GM19395 (cell line): ENCODE data around the gene MYO1F.
"Not testable (repeated sequence)": the region's sequence is repeated elsewhere in the genome, so short reads cannot be mapped to it uniquely, and the experiment has no call there.

Experiments
- ATAC-seq: cut with Tn5 transposase; IDR thresholded peaks from one replicate; pipeline ENCODE4 v1.9.1; 2021; ENCODE audit warnings: mild to moderate bottlenecking, moderate library complexity; ENCODE audit not compliant: unreplicated experiment

MYO1F gene

DNA sequence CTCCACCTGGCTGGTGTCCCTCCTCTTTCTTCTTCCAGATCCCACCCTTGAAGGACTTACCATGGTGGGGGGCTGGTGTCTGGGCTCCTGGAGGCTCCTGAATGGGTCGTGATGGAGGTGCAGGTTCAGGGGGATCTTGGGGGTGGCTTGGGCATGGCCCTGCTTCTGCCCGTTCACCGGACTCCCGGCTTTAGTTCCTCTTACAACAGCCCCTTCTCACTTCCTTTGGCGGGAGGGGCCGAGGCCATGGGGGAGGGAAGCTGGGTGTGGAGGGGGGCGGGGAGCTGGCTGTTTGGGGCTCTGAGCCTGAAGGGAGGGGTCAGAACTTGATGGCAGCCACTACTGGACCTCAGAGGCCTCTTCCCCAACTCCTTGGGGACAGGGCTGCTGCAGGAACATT lies at the start of gene MYO1F:
MYO1F (minus strand) TSS at position 196 of the 400 bp plus-strand sequence; CDS start at position 63, 133 bp downstream.
- no peak for ATAC-seq

DNA sequence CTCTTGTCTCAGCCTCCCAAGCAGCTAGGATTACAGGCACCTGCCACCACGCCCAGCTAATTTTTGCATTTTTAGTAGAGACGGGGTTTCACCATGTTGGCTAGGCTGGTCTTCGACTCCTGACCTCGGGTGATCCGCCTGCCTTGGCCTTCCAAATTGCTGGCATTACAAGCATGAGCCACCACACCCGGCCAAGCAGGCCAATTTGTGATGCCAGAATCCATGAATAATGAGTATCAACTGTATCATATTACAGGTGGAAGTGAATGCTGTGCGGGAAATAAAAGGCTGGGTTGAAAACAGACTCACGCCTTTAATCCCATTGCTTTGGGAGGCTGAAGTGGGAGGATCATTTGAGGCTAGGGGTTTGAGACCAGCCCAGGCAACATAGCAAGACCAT lies 49.6 kb upstream of the MYO1F start:
- ATAC-seq, result no peak

DNA sequence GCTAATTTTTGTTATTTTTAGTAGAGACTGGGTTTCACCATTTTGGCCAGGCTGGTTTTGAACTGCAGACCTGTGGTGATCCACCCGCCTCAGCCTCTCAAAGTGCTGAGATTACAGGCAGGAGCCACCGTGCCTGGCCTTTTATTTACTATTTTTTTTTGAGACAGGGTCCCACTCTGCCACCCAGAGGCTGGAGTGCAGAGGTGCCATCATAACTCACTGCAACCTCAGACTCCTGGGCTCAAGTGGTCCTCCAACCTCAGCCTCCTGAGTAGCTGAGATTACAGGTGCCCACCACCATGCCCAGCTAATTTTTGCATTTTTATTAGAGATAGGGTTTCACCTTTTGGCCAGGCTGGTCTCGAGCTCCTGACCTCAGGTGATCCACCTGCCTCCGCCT lies 45.6 kb upstream of the MYO1F start:
- not testable (repeated sequence) for ATAC-seq

DNA sequence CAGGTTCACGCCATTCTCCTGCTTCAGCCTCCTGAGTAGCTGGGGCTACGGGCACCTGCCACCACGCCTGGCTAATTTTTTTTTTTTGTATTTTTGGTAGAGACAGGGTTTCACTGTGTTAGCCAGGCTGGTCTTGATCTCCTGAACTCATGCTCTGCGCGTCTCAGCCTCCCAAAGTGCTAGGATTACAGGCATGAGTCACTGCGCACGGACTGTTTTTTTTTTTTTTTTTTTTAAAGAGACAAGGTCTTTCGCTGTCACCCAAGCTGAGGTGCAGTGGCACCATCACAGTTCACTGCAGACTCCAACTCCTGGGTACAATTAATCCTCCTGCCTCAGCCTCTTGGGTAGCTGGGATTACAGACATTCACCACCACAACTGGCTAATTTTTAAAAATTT lies 41.5 kb upstream of the MYO1F start:
- ATAC-seq, result no peak

DNA sequence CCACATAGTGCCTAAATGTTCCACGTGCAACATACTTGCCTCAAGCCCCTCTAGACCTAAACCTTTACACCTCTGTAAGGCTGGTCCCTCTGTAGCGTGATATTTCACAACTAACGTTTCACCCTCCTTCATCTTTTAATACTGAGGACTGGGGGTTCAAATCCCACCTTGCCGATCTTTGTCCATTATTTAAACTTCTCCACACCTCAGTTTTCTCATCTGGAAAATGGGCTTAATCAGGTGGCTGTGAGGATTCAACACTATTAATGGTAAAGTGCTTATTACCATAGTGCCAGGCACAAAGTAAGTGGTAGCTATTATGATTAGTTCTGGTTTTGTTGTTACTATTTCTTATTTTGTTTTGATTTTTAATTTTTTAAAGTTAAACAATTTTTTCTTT lies 40.7 kb upstream of the MYO1F start:
- ATAC-seq, result no peak

DNA sequence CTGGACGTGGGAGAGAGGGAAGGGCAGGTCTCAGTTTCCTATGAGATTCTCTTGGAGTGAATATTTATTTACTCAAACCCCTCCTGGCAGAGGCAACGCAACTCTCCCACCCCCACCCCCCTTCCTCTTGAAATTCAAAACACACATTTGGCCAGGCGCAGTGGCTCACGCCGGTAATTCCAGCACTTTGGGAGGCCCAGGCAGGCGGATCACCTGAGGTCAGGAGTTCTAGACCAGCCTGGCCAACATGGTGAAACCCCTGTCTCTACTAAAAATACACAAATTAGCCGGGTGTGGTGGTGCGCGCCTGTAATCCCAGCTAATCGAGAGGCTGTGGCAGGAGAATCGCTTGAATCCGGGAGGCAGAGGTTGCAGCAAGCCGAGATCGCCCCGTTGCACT lies 40.1 kb upstream of the MYO1F start:
- ATAC-seq, result not testable (repeated sequence)

DNA sequence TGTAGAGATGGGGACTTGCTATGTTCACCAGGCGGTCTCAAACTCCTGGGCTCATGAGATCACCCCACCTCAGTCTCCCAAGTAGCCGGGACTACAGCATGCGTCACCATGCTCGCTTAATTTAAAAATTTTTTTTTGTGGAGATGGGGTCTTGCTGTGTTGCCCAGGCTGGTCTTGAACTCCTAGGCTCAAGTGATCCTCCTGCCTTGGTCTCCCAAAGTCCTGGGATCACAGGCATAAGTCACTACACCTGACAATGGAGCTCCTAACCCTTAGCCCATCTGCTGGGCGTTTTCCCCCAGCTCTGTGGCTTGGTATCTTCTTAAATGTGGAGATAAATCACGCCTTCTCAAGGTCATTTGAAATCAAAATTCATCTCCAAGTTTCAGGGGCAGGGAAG lies 39.6 kb upstream of the MYO1F start:
- no peak for ATAC-seq

DNA sequence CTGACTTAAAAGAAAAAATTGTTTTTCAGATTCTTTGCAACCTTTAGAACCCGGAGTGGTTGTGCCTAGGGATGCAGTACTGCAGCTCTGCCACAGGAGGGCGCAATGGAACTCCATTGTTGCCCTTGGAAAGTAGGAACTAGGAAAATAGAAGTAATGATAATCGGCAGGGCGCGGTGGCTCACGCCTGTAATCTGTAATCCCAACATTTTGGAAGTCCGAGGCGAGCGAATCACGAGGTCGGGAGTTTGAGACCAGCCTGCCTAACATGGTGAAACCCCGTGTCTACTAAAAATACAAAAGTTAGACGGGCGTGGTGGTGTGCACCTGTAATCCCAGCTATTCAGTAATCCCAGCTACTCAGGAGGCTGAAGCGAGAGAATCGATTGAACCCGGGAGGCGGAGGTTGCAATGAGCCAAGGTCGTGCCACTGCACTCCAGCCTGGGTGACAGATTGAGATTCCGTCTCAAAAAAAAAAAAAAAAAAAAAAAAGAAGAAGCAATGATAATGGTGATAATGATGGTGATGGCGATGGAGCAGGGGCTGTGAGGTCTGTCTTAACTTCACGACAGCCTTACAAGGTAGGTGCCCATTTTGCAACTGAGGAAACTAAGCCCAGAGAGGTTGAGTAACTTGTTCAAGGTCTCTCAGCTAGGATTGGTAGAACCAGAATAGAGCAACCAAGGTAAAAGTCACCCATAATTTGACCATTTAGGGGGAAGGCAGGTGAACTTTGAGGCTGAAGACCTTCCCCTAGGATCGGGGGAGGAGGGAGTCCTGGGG lies 38.8 kb upstream of the MYO1F start:
- ATAC-seq, result no peak

DNA sequence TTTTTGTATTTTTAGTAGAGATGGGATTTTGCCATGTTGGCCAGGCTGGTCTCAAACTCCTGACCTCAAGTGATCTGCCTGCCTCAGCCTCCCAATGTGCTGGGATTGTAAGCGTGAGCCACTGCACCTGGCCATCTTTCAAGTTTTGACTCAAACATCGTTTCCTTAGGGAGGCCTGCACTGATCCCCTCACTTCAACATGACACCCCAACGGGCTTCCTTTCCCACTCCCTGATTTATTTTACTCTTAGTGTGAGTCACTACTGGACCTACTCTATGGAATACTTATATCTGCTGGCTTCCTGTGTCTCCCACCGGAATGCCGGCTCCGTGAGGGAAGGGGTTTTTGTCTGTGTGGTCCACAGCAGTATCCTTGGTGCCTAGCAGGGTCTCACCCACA lies 37.8 kb upstream of the MYO1F start:
- no peak for ATAC-seq

DNA sequence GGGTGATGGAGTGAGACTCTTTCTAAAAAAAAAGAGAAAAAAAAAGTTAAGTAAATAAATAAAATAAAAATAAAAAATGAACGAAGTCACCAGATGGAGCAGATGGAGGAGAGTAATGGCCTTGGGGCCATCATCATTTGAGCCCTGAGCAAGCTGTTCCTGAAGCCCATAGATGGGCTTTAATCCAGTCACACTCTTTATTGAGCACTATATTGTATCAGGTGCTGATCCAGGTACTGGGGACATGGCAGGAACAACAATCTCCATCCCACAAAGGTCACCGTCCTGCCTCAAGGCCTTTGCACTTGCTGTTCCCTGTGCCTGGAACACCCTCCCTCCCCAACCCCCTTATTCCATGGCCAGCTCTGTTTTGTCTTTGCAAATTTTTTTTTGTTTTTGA lies 37.2 kb upstream of the MYO1F start:
- no peak for ATAC-seq

DNA sequence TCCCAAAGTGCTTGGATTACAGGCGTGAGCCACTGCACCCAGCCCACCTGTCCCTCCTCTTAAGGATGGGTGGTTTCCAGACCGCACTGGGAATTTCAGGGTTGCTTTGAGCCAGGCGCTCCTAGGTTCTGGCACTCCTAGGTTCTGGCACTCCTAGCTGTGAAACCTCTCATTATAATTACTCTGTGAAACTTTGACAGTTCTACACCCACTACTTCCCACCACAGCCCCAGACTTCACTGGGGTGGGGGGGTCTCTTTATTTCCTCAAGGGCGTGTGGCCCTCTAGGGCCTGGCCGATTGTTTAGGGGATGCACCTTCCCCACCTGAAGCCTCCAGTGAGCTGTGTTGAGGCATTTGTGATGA lies 35.5 kb upstream of the MYO1F start:
- no peak for ATAC-seq

DNA sequence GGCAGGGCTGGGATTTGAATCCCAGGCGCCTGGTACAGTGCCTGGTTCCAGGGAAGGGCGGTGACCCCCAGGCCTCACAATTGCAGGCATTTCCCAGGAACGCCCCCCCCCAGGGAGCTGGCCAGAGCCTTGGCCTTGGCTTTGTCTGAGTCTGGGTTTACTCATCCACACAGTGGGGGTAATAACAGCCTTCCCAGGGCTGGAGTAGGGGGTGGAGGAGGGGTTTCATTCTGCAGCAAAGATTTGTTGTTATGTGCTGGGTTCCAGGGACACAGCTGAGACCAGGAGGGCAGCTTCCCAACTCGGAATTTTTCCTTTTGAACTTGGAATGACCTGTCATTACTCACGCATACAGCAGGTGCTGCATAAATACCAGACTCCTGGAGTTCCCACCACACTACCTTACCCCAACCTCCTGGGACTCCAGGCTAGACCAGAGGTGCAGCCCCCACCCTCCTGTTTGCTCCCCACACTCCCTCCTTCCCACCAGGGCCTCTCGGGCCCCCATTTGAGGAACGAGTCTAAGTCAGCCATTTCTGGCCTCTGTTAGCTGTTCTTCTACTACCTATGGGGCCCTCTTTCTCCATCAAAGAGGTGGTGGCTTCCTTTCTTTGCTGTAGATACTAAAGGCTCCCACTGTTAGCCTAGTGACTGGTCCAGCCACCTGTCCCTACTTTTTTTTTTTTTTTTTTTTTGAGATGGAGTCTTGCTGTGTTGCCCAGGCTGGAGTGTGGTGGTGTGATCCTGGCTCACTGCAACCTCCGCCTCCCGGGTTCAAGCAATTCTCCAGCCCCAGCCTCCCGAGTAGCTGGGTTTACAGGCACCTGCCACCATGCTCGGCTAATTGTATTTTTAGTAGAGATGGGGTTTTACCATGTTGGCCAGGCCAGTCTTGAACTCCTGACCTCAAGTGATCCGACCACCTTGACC lies 34.9 kb upstream of the MYO1F start:
- no peak for ATAC-seq

DNA sequence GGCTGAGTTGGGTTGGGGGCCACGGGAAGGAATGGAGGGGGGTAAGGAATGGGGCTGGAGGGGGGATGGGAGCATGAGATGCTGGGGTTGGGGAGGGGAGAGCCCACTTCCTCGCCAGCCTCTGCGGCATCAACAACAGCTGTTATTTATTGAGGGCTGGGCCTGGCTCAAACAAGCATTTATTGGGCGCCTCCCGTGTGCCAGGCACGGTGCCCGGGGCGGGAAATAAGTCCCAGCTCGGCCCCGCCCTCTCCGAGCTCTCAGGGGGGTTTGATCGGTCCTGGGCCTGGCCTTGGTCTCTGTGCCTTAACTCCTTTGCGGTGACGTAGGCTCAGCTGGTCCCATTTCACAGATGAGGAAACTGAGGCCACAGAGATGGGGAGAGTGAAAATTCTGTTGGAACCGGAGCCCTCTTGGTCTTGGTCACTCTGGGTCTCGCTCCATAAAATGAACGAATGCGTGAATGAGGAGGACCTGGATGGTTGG lies 34.2 kb upstream of the MYO1F start:
- ATAC-seq, result no peak

DNA sequence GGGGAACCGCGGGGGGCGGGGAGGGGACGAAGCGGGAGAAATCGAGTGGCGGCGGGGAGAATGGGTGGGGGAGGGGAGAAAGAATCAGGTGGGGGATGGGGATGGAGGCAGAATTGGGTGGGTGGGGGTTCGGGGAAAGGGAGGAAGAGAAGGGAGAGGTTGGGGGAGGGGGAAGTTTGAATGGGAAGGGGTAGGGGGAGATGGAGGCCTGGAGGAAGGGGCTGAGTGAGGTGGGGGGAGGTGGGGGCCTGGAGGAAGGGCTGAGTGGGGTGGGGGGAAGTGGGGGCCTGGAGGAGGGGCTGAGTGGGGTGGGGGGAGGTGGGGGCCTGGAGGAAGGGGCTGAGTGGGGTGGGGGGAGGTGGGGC lies 33.7 kb upstream of the MYO1F start:
- ATAC-seq, result no peak

DNA sequence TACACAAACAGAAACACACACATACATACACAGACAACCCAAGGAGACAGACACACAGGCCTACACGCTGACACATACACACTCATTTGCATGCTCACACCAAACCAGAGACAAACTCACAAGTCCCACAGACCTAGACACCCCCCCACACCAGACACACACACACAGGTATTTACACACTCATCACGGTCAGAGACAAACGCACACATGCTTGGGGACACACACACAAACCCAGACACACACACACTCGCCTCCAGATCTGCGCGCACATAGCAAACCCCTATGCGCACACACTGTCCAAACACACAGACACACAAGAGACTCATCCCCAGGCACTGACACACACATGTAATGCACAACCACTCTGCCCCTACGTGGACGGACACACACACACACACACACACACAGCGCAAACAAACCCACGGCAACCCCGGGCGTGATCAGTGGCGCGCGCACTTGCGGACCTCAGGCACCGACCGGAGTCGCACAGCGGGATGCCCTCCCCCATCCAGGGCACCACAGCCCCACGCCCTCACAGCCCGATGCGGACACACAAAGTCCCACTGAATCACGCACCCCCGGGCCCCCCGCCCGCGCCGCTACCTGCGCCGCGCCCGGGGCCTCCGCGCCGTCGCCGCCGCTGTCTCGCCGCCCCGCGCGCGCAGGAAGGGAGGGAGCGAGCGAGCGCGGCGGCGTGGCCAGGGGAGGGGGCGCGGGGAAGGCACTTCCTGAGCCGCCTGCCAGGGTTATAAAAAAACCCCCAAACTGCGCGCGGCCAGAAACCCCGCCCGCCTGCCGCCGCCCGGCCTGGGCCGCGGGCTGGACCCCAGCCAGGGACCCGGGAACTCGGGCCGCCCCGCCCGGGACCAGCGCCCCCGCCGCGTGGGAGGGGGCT lies 33.0 kb upstream of the MYO1F start, which contains the start of gene ADAMTS10:
ADAMTS10 (minus strand) TSS at position 675 of the 895 bp plus-strand sequence. CDS start 5,005 bp downstream, outside the sequence.
- ATAC-seq, result no peak

DNA sequence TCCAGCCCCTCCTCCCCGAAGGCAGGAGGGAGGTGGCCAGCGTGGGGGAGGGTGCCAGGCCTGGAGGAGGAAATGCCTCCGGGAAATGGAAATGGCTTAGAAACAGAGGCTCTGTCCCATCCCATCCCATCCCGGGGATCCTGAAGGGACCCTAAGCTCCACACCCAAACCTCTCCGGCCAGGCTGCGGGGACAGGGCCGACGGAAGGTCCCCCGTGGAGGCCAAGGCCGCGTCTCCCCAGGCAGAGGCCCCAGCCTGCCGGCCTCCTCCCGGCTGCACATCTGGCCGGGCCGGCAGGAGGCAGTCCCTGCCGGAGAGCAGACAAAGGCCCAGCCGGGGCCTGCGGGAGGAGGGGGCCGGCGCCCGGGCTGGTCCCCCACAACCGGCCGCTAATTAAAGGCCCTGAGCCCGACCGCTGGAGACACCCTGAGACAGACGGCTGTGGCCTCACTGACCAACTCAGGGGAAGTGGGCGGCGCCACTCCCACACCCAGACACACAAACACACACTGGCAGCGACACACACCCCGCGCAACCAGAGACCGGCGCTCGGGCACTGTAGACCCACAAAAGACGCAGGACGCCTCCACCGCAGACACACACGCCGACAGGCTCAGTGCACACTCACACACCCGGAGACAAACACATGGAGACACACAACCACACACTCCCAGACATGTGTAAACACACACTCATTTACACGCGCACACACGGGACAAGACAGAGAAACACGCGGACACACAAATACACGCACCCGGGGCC lies 32.2 kb upstream of the MYO1F start:
- no peak for ATAC-seq

DNA sequence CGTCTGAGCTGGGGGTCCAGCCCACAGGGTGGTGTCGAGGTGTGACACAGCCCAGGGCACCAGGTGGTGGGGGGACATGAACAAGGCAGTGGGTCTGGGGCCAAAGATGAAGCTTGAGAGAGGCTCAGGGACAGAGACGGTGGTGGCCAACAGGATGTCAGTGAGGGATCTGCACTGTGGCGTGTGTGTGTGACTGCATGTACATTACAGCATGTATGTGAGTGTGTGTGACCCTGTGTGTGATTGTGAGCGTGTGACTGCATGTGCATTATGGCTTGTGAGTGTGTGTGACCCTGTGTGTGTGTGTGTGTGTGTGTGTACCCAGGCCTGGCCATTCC lies 31.7 kb upstream of the MYO1F start:
- ATAC-seq, result no peak

DNA sequence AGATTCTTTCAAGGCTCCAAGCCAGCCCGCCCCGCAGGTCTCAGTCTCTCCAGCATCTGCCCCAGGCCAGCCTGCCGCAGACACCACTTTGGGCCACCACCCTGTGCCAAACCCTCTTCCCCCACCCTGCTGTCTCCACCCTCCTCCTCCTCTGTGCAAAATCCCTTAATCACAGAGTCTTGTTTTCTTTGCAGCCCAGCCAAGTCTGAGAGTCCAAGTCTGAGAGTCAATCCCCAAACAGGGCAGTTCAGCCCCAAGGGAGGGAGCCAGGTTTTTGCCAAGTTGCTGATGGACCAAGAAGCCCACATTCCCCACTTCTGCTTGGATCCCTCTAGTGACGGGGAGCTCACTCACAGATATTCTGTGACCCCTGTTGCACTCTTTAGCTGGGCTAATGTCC lies 30.1 kb upstream of the MYO1F start:
- no peak for ATAC-seq

DNA sequence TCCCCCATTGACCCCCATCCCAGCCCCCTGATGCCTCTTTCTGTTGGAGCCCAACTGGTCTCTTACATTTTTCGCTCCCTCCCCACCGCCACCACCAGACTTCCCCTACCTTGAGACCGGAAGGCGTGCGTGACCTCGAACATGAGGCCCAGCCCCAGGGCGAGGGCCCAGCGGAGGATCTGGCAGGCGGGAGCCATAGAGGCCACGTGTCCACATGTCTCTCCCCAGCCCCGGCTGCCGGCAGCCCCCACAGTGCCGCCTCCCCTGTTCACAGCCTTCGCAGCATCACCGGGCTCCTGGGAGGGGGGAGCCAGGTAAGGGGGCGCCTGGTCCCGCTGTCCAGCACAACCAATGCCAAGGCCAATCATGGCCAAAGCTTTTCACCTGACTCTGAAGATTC lies 28.3 kb upstream of the MYO1F start:
- ATAC-seq, result no peak

DNA sequence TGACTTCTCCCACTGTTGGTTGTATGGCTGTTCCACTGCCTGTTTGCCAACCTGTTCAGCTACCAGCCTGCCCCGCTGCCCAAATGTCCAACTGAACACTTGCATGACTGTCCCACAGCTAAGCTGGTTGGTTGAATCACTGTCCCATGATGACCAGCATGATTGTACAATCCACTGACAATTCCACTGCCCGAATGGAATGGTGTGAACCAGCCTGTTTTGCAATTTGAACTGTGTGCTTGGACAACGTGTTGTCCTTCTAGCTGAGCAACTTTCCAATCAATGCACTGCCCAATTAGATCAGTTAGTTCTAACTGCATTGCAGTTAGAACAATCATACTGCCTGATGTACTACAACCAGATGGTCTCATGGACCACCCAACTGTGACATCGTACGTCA lies 24.6 kb upstream of the MYO1F start:
- no peak for ATAC-seq
